A673 (cell line): ENCODE data around the gene C6.

Experiments
- CTCF ChIP-seq: fragments of 300-800, 200-600 bp; sonication (generic); conservative IDR thresholded peaks from 2 replicates; pipeline ENCODE4 v1.5.1; 2017; ENCODE audit warnings: low read depth, mild to moderate bottlenecking, antibody characterized with exemption, low read length, moderate library complexity, mixed read lengths
- EZH2 ChIP-seq: fragments of 200-600 bp; sonication (generic); IDR thresholded peaks from 2 replicates; pipeline ENCODE4 v1.6.1; 2017; ENCODE audit warnings: borderline replicate concordance, low read depth, mild to moderate bottlenecking, mixed read lengths, antibody characterized with exemption, low read length; ENCODE audit not compliant: poor library complexity, severe bottlenecking

GRCh38 chr5:41145306-41145705, 68.0 kb downstream of the C6 start:
- TF ChIP-seq CTCF (no peak), EZH2 (no peak)
